GM10847 (cell line): ENCODE measurements around the gene IER2.

Experiments
- POLR2A ChIP-seq: IDR thresholded peaks from 2 replicates; pipeline ENCODE4 v1.6.1; 2011; ENCODE audit not compliant: insufficient read length; ENCODE audit errors: extremely low read depth

The IER2 gene

GRCh38 chr19:13128583-13128982, 21.6 kb upstream of the IER2 start:
- no peak for TF ChIP-seq POLR2A

DNA sequence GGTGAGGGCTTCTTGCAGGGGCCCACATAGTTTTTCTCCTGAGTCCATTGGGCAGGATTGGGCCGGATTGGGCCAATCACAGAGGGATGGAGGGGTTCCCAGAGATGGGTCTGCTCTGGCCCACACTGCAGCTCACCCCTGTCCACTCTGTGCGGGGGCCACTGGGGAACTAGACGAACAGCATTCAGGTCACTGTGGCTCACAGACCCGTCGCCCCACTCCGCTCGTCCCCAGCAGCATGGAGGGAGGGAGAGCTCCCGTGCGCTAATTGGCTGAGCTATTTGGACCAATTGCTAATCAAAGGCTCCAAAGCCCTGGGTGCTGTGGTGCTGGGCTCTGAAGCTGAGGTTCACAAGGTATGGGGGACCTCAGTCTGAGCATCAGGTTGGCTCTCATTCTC, 20.8 kb upstream of the IER2 start:
- TF ChIP-seq POLR2A = no peak

DNA sequence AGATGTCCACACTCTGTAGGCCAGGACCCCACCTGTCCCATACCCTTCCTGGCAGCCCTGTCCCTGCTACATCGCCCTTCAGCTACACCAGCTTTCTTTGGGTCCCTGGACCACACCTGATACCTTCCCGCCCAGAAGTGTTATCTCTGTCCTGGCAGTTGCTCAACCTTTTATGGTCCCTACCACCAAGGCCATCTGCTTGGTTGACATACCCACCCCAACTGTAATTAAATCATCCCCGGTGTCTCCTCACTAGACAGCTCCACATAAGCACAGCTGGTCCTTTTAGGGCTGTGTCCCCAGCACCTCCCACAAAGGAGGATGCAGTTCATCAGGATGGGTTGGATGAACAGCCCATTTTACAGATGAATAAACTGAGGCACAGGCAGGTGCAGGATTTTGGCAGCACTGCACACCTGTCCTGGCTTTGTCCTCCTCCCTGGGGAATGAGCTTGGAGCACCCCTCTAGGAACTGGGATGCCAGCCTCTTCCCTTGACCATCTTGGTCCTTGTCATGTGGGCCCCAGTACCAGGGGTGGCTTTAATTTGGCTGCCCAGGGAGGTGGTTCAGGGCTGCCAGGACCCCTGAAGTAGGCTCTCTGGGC, 19.2 kb upstream of the IER2 start:
- no peak for TF ChIP-seq POLR2A

DNA sequence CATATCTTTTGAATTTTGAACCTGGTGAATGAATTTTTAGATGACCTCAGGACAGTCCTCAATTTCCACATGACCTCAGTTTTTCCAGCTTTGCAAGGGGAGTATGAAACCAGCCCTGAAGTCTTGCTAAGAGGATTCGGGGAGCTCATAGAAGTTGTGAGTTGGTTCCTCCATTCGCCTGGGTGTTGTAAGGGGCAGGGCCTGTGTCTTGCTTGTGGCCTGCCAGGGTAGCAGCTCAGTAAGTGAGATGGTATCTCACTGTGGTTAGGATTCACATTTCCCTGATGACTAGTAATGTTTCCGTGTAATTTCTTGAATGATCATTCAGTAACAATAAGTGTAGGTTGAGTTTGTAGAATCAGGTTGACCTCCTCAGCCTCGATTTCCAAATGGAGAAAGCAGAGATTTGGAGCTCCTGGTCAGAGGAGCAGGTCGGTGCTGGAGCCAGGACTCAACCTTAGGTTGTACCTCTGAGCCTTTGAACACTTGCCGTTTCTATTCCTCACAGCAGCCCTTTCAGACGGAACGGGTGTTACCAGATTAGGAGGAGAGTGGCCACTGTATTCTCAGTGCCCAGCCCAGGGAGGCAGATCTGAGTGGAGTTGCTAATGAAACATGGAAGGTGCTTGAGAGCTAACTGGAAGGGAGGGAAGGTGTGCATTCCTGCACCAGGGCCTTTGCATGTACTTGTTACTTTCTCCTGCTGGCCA, 17.6 kb upstream of the IER2 start:
- TF ChIP-seq POLR2A = no peak

DNA sequence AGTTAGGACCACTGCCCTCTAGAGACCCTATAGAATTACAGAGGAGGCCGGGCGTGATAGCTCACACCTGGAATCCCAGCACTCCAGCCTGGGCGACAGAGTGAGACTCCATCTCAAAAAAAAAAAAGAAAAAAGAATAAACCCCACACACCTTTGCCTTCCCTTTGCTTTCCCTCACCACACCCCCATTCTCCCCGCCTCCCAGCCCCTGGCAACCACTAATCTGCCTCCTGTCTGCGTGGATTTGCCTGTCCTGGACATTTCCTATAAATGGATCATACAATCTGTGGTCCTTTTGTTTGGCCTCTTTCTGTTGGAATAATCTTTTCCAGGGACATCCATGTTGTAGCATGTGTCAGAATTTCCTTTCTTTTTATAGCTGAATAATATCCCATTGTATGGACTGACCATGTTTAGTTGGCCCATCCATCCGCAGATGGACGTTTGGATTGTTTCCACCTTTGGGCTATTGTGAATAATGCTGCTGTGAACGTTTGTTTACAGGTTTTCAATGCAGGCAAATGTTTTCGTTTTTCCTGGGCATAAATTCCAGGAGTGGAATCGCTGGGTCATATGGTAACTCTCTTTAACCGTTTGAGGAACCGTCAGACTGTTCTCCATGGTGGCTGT, 16.9 kb upstream of the IER2 start:
- no peak for TF ChIP-seq POLR2A

- no peak for TF ChIP-seq POLR2A
Measured at GRCh38 chr19:13134626-13135025, 15.6 kb upstream of the IER2 start.

- TF ChIP-seq POLR2A = no peak
Measured at GRCh38 chr19:13135068-13136062, 14.8 kb upstream of the IER2 start.

DNA sequence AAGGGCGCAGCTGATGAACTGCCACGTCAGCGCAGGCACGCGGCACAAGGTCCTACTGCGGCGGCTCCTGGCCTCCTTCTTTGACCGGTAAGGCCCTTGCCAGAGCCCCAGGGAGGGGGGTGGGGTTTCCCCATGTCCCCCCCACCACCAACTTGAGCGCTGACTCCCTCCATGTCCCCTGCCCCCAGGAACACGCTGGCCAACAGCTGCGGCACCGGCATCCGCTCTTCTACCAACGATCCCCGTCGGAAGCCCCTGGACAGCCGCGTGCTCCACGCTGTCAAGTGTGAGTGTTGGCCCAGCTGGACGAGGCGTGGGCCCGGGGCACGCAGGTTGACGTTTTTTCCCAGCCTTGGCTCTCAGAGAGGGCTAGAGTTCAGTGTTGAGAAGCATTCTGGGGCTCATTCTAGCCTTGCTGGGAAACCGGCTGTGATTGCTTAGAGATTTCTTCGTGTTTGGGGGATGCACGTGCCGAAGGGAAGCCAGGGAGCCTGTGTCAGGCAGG, 12.9 kb upstream of the IER2 start:
- TF ChIP-seq POLR2A = no peak

GRCh38 chr19:13138171-13138915, 11.9 kb upstream of the IER2 start:
- TF ChIP-seq POLR2A = no peak

DNA sequence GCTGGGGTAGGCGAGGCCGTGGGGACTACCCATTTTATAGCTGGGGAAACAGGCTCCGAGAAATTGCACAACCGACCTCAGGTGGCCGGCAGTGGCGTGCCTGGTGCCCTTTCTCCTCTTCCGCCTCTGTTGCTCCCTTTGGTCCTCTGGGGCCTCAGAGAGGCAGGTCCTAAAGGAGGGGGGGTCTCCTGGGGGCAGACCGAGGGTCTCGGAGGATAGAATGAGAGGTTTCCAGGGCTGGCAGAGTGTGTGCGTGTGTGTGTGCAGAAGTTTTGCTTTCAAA, 11.4 kb upstream of the IER2 start:
- no peak for TF ChIP-seq POLR2A

DNA sequence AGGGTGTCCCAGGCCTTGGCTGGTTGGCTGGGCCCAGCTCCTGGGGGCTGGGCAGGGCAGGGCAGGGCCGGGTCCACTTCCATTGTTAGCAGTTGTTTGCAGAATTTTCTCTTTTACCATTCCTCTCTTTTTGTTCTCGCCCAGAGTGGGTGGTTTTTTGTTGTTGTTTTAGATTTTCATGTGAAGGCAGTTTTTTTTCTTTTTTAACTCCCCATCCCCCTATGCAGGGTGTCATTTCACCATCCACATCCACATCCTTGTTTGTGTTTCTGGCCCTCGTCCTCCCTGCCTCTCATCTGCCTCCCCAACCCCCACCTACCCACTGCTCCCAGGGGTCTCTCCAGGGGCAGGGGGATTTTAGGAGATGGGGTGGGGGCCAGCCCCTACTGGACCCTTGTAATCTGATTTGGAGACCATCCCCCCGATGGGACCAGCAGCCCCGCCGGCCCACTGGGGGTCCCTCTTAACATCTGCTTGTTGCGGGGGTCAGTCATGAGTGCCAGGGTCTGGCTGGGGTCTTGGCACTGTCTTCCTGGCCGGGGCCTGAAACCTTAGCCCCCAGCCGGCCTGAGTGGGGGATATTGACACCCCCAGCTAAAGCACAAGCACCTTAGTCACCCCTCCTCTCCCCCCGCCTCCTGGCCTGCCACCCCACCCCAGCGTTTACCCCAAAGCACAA, 10.4 kb upstream of the IER2 start:
- no peak for TF ChIP-seq POLR2A

DNA sequence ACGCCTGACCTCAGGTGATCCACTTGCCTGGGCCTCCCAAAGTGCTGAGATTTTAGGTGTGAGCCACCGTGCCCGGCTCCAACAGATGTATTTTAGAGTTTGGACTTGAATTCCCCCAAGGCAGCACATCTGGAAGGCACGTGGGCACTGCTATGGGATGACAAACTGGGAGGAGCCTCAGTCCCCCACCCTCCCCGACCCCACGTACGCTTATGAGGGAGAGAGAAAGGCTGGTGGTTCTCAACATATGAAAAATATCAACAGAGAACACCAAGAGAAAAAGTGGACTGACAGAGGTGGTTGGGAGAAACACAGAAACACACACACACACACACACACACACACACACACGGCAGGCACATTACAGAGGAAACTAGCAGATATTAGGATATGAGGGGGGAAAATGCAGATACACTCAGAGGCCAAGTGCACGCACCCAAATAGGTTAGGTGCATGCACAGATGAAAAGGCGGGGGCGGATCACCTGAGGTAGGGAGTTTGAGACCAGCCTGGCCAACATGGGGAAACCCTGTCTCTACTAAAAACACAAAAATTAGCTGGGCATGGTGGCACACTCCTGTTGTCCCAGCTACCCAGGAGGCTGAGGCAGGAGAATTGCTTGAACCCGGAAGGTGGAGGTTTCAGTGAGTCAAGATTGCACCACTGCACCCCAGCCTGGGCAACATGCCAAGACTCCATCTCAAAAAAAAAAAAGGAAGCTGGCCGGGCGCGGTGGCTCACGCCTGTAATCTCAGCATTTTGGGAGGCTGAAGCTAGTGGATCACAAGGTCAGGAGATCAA, 3.2 kb upstream of the IER2 start:
- no peak for TF ChIP-seq POLR2A

DNA sequence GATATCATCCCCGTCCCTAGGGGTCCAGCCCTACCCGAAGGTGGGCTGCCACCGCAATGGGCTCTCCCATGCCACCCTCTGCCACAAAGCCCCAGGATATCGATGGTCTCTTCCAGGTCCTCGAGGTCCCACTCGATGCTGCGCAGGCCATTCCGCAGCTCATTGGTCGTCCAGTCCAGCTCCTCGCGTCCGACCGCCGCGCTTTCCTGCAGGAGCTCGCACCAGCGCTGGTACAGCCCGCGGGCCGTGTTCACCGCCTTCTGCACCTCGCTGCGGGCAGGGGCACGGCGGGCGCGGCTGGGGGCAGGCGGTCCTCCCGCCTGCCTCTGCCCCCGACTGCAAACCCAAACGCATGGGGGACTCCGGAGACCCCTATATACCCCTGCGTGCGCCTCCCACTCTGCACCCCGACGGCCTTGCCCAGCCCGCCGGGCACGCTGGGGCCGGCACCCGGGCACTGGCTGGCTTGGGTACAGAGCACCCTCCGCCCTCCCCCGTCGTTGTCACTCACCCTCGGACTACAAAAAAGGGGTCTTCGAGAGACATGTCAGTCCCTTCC, 504 bp upstream of the IER2 start:
- TF ChIP-seq POLR2A = no peak
